Fibroblast of peridontal ligament (primary cell): ENCODE data around the gene RAD51B.

Source experiments
- DNase-seq: peaks from one replicate; pipeline ENCODE4 v3.0.0-alpha.2; 2010; ENCODE audit errors: extremely low read depth

RAD51B gene

GRCh38 chr14:68509188-68509983 is 689.8 kb downstream of the RAD51B start:
- DNase-seq: peak; percentile 43

- peak; percentile 97 for DNase-seq
Observed at GRCh38 chr14:68510201-68511128, 690.9 kb downstream of the RAD51B start.

- no peak for DNase-seq
Observed at GRCh38 chr14:68511129-68512047, 691.8 kb downstream of the RAD51B start.

- DNase-seq: peak; percentile 80
Observed at GRCh38 chr14:68512088-68512487, 692.5 kb downstream of the RAD51B start.

GRCh38 chr14:68513137-68513536 is 693.6 kb downstream of the RAD51B start:
- no peak for DNase-seq

- no peak for DNase-seq
Observed at GRCh38 chr14:68513838-68514607, 694.4 kb downstream of the RAD51B start.

- DNase-seq: no peak
Observed at GRCh38 chr14:68514608-68515194, 695.1 kb downstream of the RAD51B start.

- no peak for DNase-seq
Observed at GRCh38 chr14:68516342-68516741, 696.8 kb downstream of the RAD51B start.

GRCh38 chr14:68518166-68518565 is 698.6 kb downstream of the RAD51B start:
- no peak for DNase-seq

- DNase-seq: no peak
Observed at GRCh38 chr14:68518761-68519670, 699.4 kb downstream of the RAD51B start.

- DNase-seq: no peak
Observed at GRCh38 chr14:68519671-68520187, 700.1 kb downstream of the RAD51B start.

- no peak for DNase-seq
Observed at GRCh38 chr14:68520637-68521556, 701.3 kb downstream of the RAD51B start.

- no peak for DNase-seq
Observed at GRCh38 chr14:68521557-68521901, 702.0 kb downstream of the RAD51B start.

- no peak for DNase-seq
Observed at GRCh38 chr14:68521961-68522509, 702.5 kb downstream of the RAD51B start.

GRCh38 chr14:68522510-68523325 is 703.1 kb downstream of the RAD51B start:
- peak; percentile 93 for DNase-seq

GRCh38 chr14:68523326-68523610 is 703.7 kb downstream of the RAD51B start:
- no peak for DNase-seq
